ENCODE data around the gene IL5. TPM values are rescaled to one million over a fixed set of nuclear protein-coding genes. Genes with fewer than 3 reads are reported as not detected.

The IL5 gene
- total and polyA plus RNA-seq, 2 donors (not counting 3 experiments of a cell fraction or from before 2014, with no cell fraction given), result not detected

GRCh38 chr5:132503244-132503643, 40.1 kb downstream of the IL5 start:
- Histone ChIP-seq H3K4me2 (ENCODE audit: insufficient read depth, low read length) (no peak overlapping the region), H3K27me3 (ENCODE audit: control insufficient read depth in 2 of 2, insufficient read depth in 2 of 2, low read length in 2 of 2) (no peaks in the 10 kb centered on the region), H4K20me1 (replicated peaks; ENCODE audit: control insufficient read depth, extremely low read depth, insufficient read depth, low read length) (no peaks in the 10 kb centered on the region), H3K79me2 (ENCODE audit: control insufficient read depth, insufficient read depth, low read length) (no peaks in the 10 kb centered on the region), H3K9me1 (replicated peaks; ENCODE audit: control insufficient read depth, extremely low read depth, insufficient read depth, low read length) (no peaks in the 10 kb centered on the region), H3K27ac (ENCODE audit: insufficient read depth, low read depth, low read length) (no peak overlapping the region), H3K9me3 (replicated peaks; ENCODE audit: control insufficient read depth, insufficient read depth, low read length) (no peaks in the 10 kb centered on the region), H3K36me3 (ENCODE audit: control insufficient read depth in 2 of 2, extremely low read depth in 1 of 2, insufficient read depth in 2 of 2, low read length in 2 of 2) (no peaks in the 10 kb centered on the region), H3K4me1 (ENCODE audit: control insufficient read depth, extremely low read depth, insufficient read depth, low read length) (peaks cover 32% of the 10 kb centered on the region), H3K4me3 (replicated peaks in 1 of 3; ENCODE audit: insufficient read depth in 1 of 3, low read depth in 1 of 3, low read length in 3 of 3) (no peak overlapping the region), H3K9ac (replicated peaks; ENCODE audit: extremely low read depth, insufficient read depth, low read length) (no peak overlapping the region), H2AFZ (ENCODE audit: low read depth, low read length) (no peak overlapping the region)
- intact Hi-C loops (cut with micrococcal nuclease) (no loop called here), dilution Hi-C loops (cut with MboI; ENCODE audit: extremely low pct_ligation_motif_present, low sequenced_read_pairs) (no loop called here)
- no peak for FAIRE-seq
- POLR2A ChIA-PET, result no interaction called here
- TF ChIP-seq POLR2A (IDR thresholded peaks at IDR 0.05; ENCODE audit: low read depth, low read length) (no peak), JUN (IDR thresholded peaks at IDR 0.05; ENCODE audit: borderline replicate concordance, insufficient read depth, insufficient read length, low read depth) (no peak), MAX (IDR thresholded peaks at IDR 0.05; ENCODE audit: insufficient read depth, insufficient read length) (no peak), CTCF (IDR thresholded peaks at IDR 0.05; ENCODE audit: extremely low read depth in 1 of 2, insufficient read depth in 1 of 2, low read depth in 1 of 2, low read length in 2 of 2) (no peak), EZH2 (IDR thresholded peaks at IDR 0.05; ENCODE audit: borderline replicate concordance, low read depth, low read length, severe bottlenecking) (no peak), GATA2 (IDR thresholded peaks at IDR 0.05; ENCODE audit: insufficient read depth, insufficient read length, low read depth, low read length) (no peak), POLR2AphosphoS5 (IDR thresholded peaks at IDR 0.05; ENCODE audit: insufficient read depth, low read depth, low read length) (no peak), MYC (IDR thresholded peaks at IDR 0.05; ENCODE audit: low read depth, low read length) (no peak), FOS (IDR thresholded peaks at IDR 0.05; ENCODE audit: borderline replicate concordance, insufficient read depth, low read length) (no peak)
- DNase-seq (ENCODE audit: low read depth, low spot score), result no peak
- CTCF ChIA-PET, result interaction anchor here (0.9 to 8.4 kb wide), 6 partner anchors 24 to 317 kb away, joined by 3 to 220 read pairs (median 20); no protein-coding TSS in a partner anchor
- no TSS peak for BruUV-seq (replicated peaks)

Measured in endothelial cell of umbilical vein (primary cell).